Neuronal stem cell (in vitro differentiated cells): ENCODE data around the gene TPO.

ENCODE experiments used
- DNase-seq: peaks from one replicate; pipeline ENCODE4 v3.0.0-alpha.2; 2013; ENCODE audit warnings: low spot score
- H2AFZ ChIP-seq: one replicate; pipeline ENCODE4 v1.6.1; 2013; ENCODE audit warnings: mild to moderate bottlenecking, low read length, inconsistent platforms
- H2AK5ac ChIP-seq: 2 replicates; pipeline ENCODE4 v1.6.1; 2013; ENCODE audit warnings: low read depth, mild to moderate bottlenecking, inconsistent platforms, low read length, moderate library complexity, mixed read lengths
- H2BK120ac ChIP-seq: 2 replicates; pipeline ENCODE4 v1.6.1; 2013; ENCODE audit warnings: low read depth, mild to moderate bottlenecking, inconsistent platforms, low read length, moderate library complexity, mixed read lengths
- H2BK12ac ChIP-seq: one replicate; pipeline ENCODE4 v1.6.1; 2013; ENCODE audit warnings: low read length, inconsistent platforms
- H2BK15ac ChIP-seq: 2 replicates; pipeline ENCODE4 v1.6.1; 2013; ENCODE audit warnings: mild to moderate bottlenecking, low read length, inconsistent platforms, mixed read lengths
- H2BK5ac ChIP-seq: one replicate; pipeline ENCODE4 v1.6.1; 2013; ENCODE audit warnings: inconsistent platforms, mild to moderate bottlenecking, low read length, moderate library complexity
- H3K14ac ChIP-seq: one replicate; pipeline ENCODE4 v1.6.1; 2013; ENCODE audit warnings: low read length, inconsistent platforms
- H3K18ac ChIP-seq: 2 replicates; pipeline ENCODE4 v1.6.1; 2013; ENCODE audit warnings: low read length, inconsistent platforms
- H3K23ac ChIP-seq: 2 replicates; pipeline ENCODE4 v1.6.1; 2013; ENCODE audit warnings: low read depth, mild to moderate bottlenecking, mixed read lengths, low read length, inconsistent platforms; ENCODE audit not compliant: poor library complexity
- H3K27ac ChIP-seq: replicated peaks from 3 replicates; pipeline ENCODE4 v1.5.1; 2013; ENCODE audit warnings: low read length, inconsistent platforms
- H3K27me3 ChIP-seq, 3 experiments: 2 replicates each; pipeline ENCODE4 v1.6.1; 2013; ENCODE audit warnings: low read length in 3 of 3, mild to moderate bottlenecking in 2 of 3, inconsistent platforms in 1 of 3, low read depth in 1 of 3, mixed read lengths in 1 of 3, moderate library complexity in 1 of 3; ENCODE audit not compliant: control insufficient read depth in 3 of 3, insufficient read depth in 3 of 3
- H3K36me3 ChIP-seq, 2 donors: replicated peaks in 1 of 2; 2 replicates each; pipeline ENCODE4 v1.6.1; 2013; ENCODE audit warnings: low read length in 2 of 2; ENCODE audit not compliant: control insufficient read depth in 2 of 2, insufficient read depth in 2 of 2
- H3K4ac ChIP-seq: 2 replicates; pipeline ENCODE4 v1.6.1; 2013; ENCODE audit warnings: inconsistent platforms, mild to moderate bottlenecking, low read length, moderate library complexity
- H3K4me1 ChIP-seq, 2 donors: 1 replicate in 1 of 2; 2 replicates in 1 of 2; pipeline ENCODE4 v1.6.1; 2013; ENCODE audit warnings: low read length in 2 of 2, low read depth in 1 of 2; ENCODE audit not compliant: control insufficient read depth in 2 of 2, insufficient read depth in 1 of 2
- H3K4me2 ChIP-seq: one replicate; pipeline ENCODE4 v1.6.1; 2013; ENCODE audit warnings: mild to moderate bottlenecking, low read length, inconsistent platforms; ENCODE audit not compliant: insufficient read depth, poor library complexity, severe bottlenecking
- H3K4me3 ChIP-seq, 2 donors: 2 replicates each; pipeline ENCODE4 v1.5.1; 2013; ENCODE audit warnings: low read length in 2 of 2, mild to moderate bottlenecking in 2 of 2, inconsistent platforms in 1 of 2, moderate library complexity in 1 of 2
- H3K79me1 ChIP-seq: one replicate; pipeline ENCODE4 v1.6.1; 2013; ENCODE audit warnings: low read depth, mild to moderate bottlenecking, inconsistent platforms, low read length, moderate library complexity
- H3K9ac ChIP-seq: one replicate; pipeline ENCODE4 v1.6.1; 2013; ENCODE audit warnings: mild to moderate bottlenecking, low read depth, low read length, inconsistent platforms; ENCODE audit not compliant: poor library complexity
- H3K9me3 ChIP-seq, 2 donors: replicated peaks in 1 of 2; 2 replicates each; pipeline versions ENCODE3 to v1.6.1; 2013; ENCODE audit warnings: low read length in 2 of 2, mild to moderate bottlenecking in 2 of 2, inconsistent platforms in 1 of 2, low read depth in 1 of 2, mixed read lengths in 1 of 2, moderate library complexity in 1 of 2; ENCODE audit not compliant: control insufficient read depth in 2 of 2, insufficient read depth in 1 of 2
- H4K8ac ChIP-seq: one replicate; pipeline ENCODE4 v1.6.1; 2013; ENCODE audit warnings: low read depth, mild to moderate bottlenecking, inconsistent platforms, low read length, moderate library complexity
- H4K91ac ChIP-seq: one replicate; pipeline ENCODE4 v1.6.1; 2013; ENCODE audit warnings: low read length, low read depth, mild to moderate bottlenecking, inconsistent platforms; ENCODE audit not compliant: poor library complexity
- WGBS, 2 donors: extraction: QIAGEN DNeasy Blood & Tissue Kit; methylation state at CpG; one replicate each; pipeline ENCODE4 v1.1.7; 2013; ENCODE audit warnings: missing lambda C conversion rate in 2 of 2, mixed read lengths in 1 of 2; ENCODE audit not compliant: insufficient read length in 2 of 2, insufficient replicate concordance in 1 of 2; ENCODE audit errors: extremely low coverage in 2 of 2; 5-methylcytosine and 5-hydroxymethylcytosine counted together

The TPO gene

DNA sequence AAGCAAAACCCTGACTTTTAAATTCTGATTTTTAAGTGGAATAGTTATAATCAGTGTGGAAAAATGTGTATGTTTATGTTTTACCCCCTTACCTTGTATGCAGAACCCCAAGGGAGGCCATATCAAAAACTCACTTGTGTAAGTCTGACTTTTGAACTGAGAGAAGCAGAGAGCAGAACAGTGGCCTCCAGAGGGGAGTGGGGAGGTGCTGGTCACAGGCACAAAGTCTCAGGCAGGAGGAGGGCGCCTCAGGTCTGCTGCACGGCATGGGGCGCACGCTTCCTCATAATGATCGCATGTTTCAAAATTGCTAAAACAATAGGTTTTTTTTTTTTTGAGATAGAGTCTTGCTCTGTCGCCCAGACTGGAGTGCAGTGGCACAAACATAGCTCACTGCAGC is 127.8 kb downstream of the TPO start:
- H2BK12ac ChIP-seq: no peak overlapping the region
- H3K79me1 ChIP-seq: no peaks in the 10 kb centered on the region
- no peak overlapping the region for H2BK120ac ChIP-seq
- no peak overlapping the region for H3K23ac ChIP-seq
- H2BK15ac ChIP-seq: no peak overlapping the region
- no peak overlapping the region for H4K8ac ChIP-seq
- no peak overlapping the region for H2AK5ac ChIP-seq
- H3K4ac ChIP-seq: no peak overlapping the region
- H3K18ac ChIP-seq: no peak overlapping the region
- H3K27me3 ChIP-seq: peaks cover 0 to 6% (median 0%) of the 10 kb centered on the region in 3 experiments
- H3K9me3 ChIP-seq: no peaks in the 10 kb centered on the region
- no peak overlapping the region for H2AFZ ChIP-seq
- whole genome bisulfite sequencing, 2 donors: no CpG with 5 or more reads among the region's 6 CpGs
- H3K4me3 ChIP-seq: no peak overlapping the region
- H3K4me2 ChIP-seq: no peak overlapping the region
- no peak overlapping the region for H4K91ac ChIP-seq
- no peak overlapping the region for H3K14ac ChIP-seq
- peaks cover 0 to 2% of the 10 kb centered on the region in 2 donors for H3K4me1 ChIP-seq
- DNase-seq: no peak
- H3K9ac ChIP-seq: no peak overlapping the region
- no peaks in the 10 kb centered on the region for H3K36me3 ChIP-seq
- no peak overlapping the region for H3K27ac ChIP-seq
- H2BK5ac ChIP-seq: no peak overlapping the region

DNA sequence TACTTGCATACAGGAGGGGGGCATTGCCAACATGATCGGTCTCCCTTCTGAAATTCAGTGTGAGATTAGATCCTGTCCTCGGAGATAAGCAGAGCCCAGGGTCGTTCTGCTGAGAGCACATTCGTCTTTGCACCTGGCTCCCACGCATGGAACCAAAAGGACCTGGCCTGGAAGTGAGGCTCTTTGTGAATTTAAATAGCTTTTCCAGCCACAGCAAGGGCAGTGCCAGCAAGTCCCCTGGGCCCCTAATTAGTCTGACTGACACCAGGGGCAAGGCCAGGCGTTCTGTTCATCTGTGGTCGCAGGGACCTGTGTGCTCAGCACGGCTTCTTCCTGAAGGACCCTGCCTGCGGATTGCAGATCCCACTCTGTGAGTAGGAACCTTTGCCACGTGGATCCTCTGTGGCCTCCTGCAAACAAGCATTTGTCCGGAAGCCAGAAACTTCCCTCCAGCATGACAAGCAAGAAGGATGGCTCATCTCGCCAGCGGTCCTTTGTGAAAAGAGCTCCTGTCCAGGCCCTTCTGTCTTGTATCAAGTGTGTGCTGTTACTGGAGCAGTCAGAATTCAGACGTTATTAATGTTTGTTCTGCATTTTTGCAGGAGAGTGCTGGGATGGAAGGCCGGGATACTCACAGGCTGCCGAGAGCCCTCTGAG is 128.7 kb downstream of the TPO start:
- Histone ChIP-seq H2BK15ac (no peak overlapping the region), H4K8ac (no peak overlapping the region), H3K36me3 (no peaks in the 10 kb centered on the region), H2BK5ac (no peak overlapping the region), H3K4me1 (peaks cover 0 to 2% of the 10 kb centered on the region in 2 donors), H2AK5ac (no peak overlapping the region), H3K4me2 (no peak overlapping the region), H3K23ac (no peak overlapping the region), H3K27ac (no peak overlapping the region), H3K27me3 (peaks cover 0 to 6% (median 0%) of the 10 kb centered on the region in 3 experiments), H3K79me1 (no peaks in the 10 kb centered on the region), H2AFZ (no peak overlapping the region), H3K9ac (no peak overlapping the region), H2BK12ac (no peak overlapping the region), H3K14ac (no peak overlapping the region), H2BK120ac (no peak overlapping the region), H3K4ac (no peak overlapping the region), H3K18ac (no peak overlapping the region), H3K4me3 (no peak overlapping the region), H4K91ac (no peak overlapping the region), H3K9me3 (no peaks in the 10 kb centered on the region)
- no CpG with 5 or more reads among the region's 16 CpGs for WGBS, 2 donors
- DNase-seq: no peak

DNA sequence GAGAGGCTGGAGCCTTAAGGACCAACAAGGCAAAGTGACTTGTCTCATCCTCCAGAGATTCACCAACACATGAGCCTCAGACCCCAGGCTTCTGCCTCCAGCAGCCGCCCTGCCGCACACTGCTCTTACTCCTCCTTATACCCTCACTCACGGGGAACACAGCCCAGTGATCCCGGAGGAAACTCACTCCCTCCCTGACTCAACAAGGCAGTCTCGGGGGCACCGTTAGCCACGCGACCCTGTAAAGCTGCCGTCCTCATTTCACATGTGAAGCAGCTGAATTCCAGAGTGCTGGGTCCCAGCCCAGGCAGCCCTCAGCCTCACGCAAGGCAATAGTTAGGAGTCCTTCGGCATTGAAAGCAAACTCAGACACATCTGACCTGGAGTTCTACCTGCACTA is 129.7 kb downstream of the TPO start:
- no CpG with 5 or more reads among the region's 11 CpGs for WGBS, 2 donors
- no peak overlapping the region for H3K4me3 ChIP-seq
- H2BK12ac ChIP-seq: no peak overlapping the region
- H3K4ac ChIP-seq: peak overlapping the region; percentile 54
- DNase-seq: no peak
- no peak overlapping the region for H2AFZ ChIP-seq
- no peak overlapping the region for H3K9ac ChIP-seq
- H3K27ac ChIP-seq: no peak overlapping the region
- no peaks in the 10 kb centered on the region for H3K9me3 ChIP-seq
- H2BK5ac ChIP-seq: no peak overlapping the region
- no peaks in the 10 kb centered on the region for H3K79me1 ChIP-seq
- H4K8ac ChIP-seq: no peak overlapping the region
- no peak overlapping the region for H3K4me2 ChIP-seq
- peaks cover 0 to 2% of the 10 kb centered on the region in 2 donors for H3K4me1 ChIP-seq
- H3K14ac ChIP-seq: peak overlapping the region; percentile 58
- H2AK5ac ChIP-seq: no peak overlapping the region
- peaks cover 0 to 6% (median 0%) of the 10 kb centered on the region in 3 experiments for H3K27me3 ChIP-seq
- no peak overlapping the region for H4K91ac ChIP-seq
- no peaks in the 10 kb centered on the region for H3K36me3 ChIP-seq
- no peak overlapping the region for H2BK15ac ChIP-seq
- H3K23ac ChIP-seq: no peak overlapping the region
- no peak overlapping the region for H2BK120ac ChIP-seq
- H3K18ac ChIP-seq: peak overlapping the region; percentile 5

DNA sequence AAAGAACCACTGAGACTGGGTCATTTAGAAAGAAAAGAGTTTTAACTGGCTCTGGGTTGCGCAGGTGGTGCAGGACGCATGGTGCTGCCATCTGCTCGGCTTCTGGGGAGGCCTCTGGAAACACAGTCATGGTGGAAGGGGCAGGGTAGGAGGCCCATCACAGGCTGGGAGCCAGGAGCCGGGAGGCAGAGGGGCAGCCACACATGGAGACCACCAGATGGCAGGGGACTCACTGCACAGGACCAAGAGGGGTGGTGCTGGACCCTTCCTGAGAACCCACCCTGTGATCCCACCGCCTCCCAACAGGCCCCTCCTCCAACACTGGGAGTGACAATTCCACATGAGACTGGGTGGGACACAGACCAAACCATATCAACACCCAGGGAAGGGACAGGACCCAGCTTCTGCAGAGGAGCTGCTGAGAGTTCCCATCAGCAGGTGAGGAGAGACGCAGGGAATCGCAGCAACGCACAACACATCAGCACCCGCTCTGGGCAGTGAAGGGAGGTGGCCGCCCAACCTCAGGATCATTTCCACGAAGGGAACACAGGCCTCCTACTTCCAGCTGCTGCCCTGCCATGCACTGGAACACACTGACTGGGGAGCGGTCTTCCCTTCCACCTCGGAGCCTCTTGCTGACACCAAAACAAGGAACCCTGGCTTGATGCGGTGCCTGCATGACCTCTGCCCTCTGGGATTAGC is 130.7 kb downstream of the TPO start:
- no peak overlapping the region for H2BK15ac ChIP-seq
- H4K8ac ChIP-seq: no peak overlapping the region
- peak overlapping the region; percentile 61 for H3K14ac ChIP-seq
- H3K4me3 ChIP-seq: no peak overlapping the region
- peaks cover 0 to 2% of the 10 kb centered on the region in 2 donors for H3K4me1 ChIP-seq
- no peak overlapping the region for H2BK120ac ChIP-seq
- no peaks in the 10 kb centered on the region for H3K9me3 ChIP-seq
- no peak overlapping the region for H2AK5ac ChIP-seq
- H4K91ac ChIP-seq: no peak overlapping the region
- peak overlapping the region; percentile 11 for H3K18ac ChIP-seq
- H3K79me1 ChIP-seq: no peaks in the 10 kb centered on the region
- H2AFZ ChIP-seq: no peak overlapping the region
- no peak for DNase-seq
- no peak overlapping the region for H2BK5ac ChIP-seq
- no peak overlapping the region for H3K27ac ChIP-seq
- peak overlapping the region; percentile 25 for H3K9ac ChIP-seq
- H3K4ac ChIP-seq: no peak overlapping the region
- H2BK12ac ChIP-seq: no peak overlapping the region
- H3K4me2 ChIP-seq: no peak overlapping the region
- WGBS, 2 donors: no CpG with 5 or more reads among the region's 14 CpGs
- H3K36me3 ChIP-seq: no peaks in the 10 kb centered on the region
- H3K23ac ChIP-seq: no peak overlapping the region
- peaks cover 0 to 6% (median 0%) of the 10 kb centered on the region in 3 experiments for H3K27me3 ChIP-seq
